A549 treated with dexamethasone at 1 μM for 4 hours (cell line): Measurements from ENCODE around the gene ECHS1. TPM values are rescaled to one million over a fixed set of nuclear protein-coding genes. Genes with fewer than 3 reads are reported as not detected.

Source experiments
- total RNA-seq: library from RNA; stranded (reverse); fragments of 200-300 nt; extraction: Qiagen RNA extraction; gene quantifications from 5 replicates; pipeline ENCODE4 v1.2.3, GENCODE V29; 2022

The ECHS1 gene
- 130 to 143 TPM (median 133 TPM) in 5 replicates for total RNA-seq

GRCh38 chr10:133373174-133374090 lies at the start of gene ECHS1:
Gene ECHS1, minus strand, starts transcription at chr10:133373354. Its CDS starts 21 bp downstream, at chr10:133373333.

GRCh38 chr10:133394064-133394663 lies 21.0 kb upstream of the ECHS1 start, which contains the start of gene MTG1:
Gene MTG1, plus strand, starts transcription at chr10:133394157. Its CDS starts 64 bp downstream, at chr10:133394221.

GRCh38 chr10:133379152-133379800 lies 6.1 kb upstream of the ECHS1 start, which contains the start of gene PAOX:
Gene PAOX, plus strand, starts transcription at chr10:133379262. Its CDS starts 55 bp downstream, at chr10:133379317.

GRCh38 chr10:133357285-133358161 lies 15.6 kb downstream of the ECHS1 start, which contains the start of gene FUOM:
Gene FUOM, minus strand, starts transcription at chr10:133358019. Its CDS starts 12 bp downstream, at chr10:133358007.

GRCh38 chr10:133336577-133337369 lies 36.4 kb downstream of the ECHS1 start, which contains the start of gene CALY:
Gene CALY, minus strand, starts transcription at chr10:133336896. Its CDS starts 7,907 bp downstream, at chr10:133328989.

Other genes starting within 250 kb of the ECHS1 start
- 0.60 to 1.5 TPM (median 1.3 TPM) in 5 replicates for gene KNDC1, start 213.1 kb downstream of the ECHS1 start, total RNA-seq
- gene UTF1, start 143.1 kb downstream of the ECHS1 start, total RNA-seq = not detected in 5 replicates
- gene VENTX, start 135.5 kb downstream of the ECHS1 start, total RNA-seq = not detected in 5 replicates
- 1.2 to 2.9 TPM (median 2.6 TPM) in 5 replicates for gene ADAM8, start 96.5 kb downstream of the ECHS1 start, total RNA-seq
- gene TUBGCP2, start 64.5 kb downstream of the ECHS1 start, total RNA-seq = 36.0 to 38.5 TPM (median 37.2 TPM) in 5 replicates
- 60.8 to 75.5 TPM (median 68.0 TPM) in 5 replicates for gene ZNF511, start 64.4 kb downstream of the ECHS1 start, total RNA-seq
- gene CALY, start 36.5 kb downstream of the ECHS1 start, total RNA-seq = 0.30 to 0.52 TPM (median 0.46 TPM) in 5 replicates
- 0.09 to 0.21 TPM (median 0.13 TPM) in 3 of 5 replicates, not detected in the others for gene PRAP1, start 26.0 kb downstream of the ECHS1 start, total RNA-seq
- 11.3 to 14.6 TPM (median 13.2 TPM) in 5 replicates for gene FUOM, start 15.3 kb downstream of the ECHS1 start, total RNA-seq
- gene PAOX, start 5.9 kb upstream of the ECHS1 start, total RNA-seq = 1.4 to 2.5 TPM (median 2.0 TPM) in 5 replicates
- 37.9 to 48.9 TPM (median 47.8 TPM) in 5 replicates for gene MTG1, start 20.8 kb upstream of the ECHS1 start, total RNA-seq
- gene SPRN, start 51.3 kb upstream of the ECHS1 start, total RNA-seq = 0.30 to 0.41 TPM (median 0.33 TPM) in 5 replicates
- gene SCART1, start 80.6 kb upstream of the ECHS1 start, total RNA-seq = 0.14 to 0.33 TPM (median 0.29 TPM) in 5 replicates
- gene CYP2E1, start 154.0 kb upstream of the ECHS1 start, total RNA-seq = 0.11 to 0.18 TPM (median 0.17 TPM) in 5 replicates
- not detected in 5 replicates for gene SYCE1, start 192.2 kb upstream of the ECHS1 start, total RNA-seq